ENCODE data around the gene TAS2R20.

- TF ChIP-seq CTCF (IDR thresholded peaks at IDR 0.05; ENCODE audit: control extremely low read depth in 1 of 3, insufficient read depth in 1 of 3, low read depth in 1 of 3, low read length in 3 of 3) (no peak), EGR1 (IDR thresholded peaks at IDR 0.05; ENCODE audit: borderline replicate concordance, low read depth, low read length) (no peak), MAX (IDR thresholded peaks at IDR 0.05) (no peak), POLR2AphosphoS5 (IDR thresholded peaks at IDR 0.05; ENCODE audit: low read depth, low read length) (no peak), RBBP5 (IDR thresholded peaks at IDR 0.05; ENCODE audit: borderline replicate concordance, low read depth, low read length) (no peak), SIN3A (conservative IDR thresholded peaks at IDR 0.05 in 1 of 2, IDR thresholded peaks at IDR 0.05 in 1 of 2; ENCODE audit: low read depth in 1 of 2, low read length in 2 of 2) (no peak), KDM1A (IDR thresholded peaks at IDR 0.05; ENCODE audit: borderline replicate concordance, low read length) (no peak), ATF3 (IDR thresholded peaks at IDR 0.05; ENCODE audit: insufficient read depth, low read depth, low read length) (no peak), TAF1 (IDR thresholded peaks at IDR 0.05; ENCODE audit: low read depth, low read length) (no peak), YY1 (IDR thresholded peaks at IDR 0.05; ENCODE audit: low read depth, low read length) (no peak), GABPA (IDR thresholded peaks at IDR 0.05; ENCODE audit: borderline replicate concordance, insufficient read depth, low read length) (no peak)
Measured at GRCh38 chr12:10974965-10975364, 23.1 kb downstream of the TAS2R20 start.

Measured in H1 (cell line).